ENCODE data around the gene GSTM3. TPM values are rescaled to one million over a fixed set of nuclear protein-coding genes. Genes with fewer than 3 reads are reported as not detected.
"Not testable (repeated sequence)": the region's sequence is repeated elsewhere in the genome, so short reads cannot be mapped to it uniquely, and the experiment has no call there.

GSTM3 gene
- total and polyA plus RNA-seq, 2 donors: 14.8 to 35.5 TPM

DNA sequence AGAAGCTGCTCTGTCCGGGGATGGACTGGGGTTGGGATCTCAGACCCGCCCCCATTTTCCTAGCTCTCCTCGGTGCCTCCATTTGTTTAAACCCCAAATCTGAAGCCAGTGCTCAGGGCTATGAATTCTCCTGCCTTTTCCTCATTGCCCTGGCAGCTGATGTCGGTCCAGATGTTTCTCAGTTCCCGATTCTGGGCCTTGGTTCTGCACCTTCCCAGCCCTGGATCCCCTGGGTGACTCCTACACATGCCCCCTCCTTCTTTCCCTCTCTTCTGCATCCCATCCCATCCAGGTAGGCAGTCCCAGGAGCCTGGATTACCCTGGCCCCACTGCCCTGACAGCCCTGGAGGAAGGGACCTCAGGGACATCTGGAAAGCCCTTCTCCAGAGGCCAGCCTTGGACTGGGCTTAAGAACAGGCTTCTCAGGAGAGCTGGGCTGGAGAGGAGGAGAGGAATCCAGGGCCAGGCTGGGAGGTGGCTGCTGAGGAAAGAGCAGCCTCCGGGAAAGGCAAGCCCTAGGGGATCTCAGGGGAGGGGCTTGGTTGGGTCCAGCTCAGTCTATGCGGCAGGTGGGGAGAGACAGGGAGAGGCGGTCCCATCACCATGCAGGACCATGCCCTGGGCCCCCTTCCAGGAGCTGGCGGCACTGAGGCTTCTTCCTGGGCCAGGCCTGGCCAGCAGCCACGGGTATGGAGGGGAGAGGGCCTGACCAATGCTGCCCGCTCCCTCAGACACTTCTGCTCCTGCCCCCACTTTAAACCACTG lies 29.7 kb upstream of the GSTM3 start:
- 94% methylated on average over 11 of the region's 11 CpGs for WGBS
- H3K27me3 ChIP-seq (ENCODE audit: control insufficient read depth in 2 of 2, insufficient read depth in 1 of 2, low read length in 1 of 2): peaks cover 0 to 3% of the 10 kb centered on the region in 2 donors
- no peaks in the 10 kb centered on the region for H3K4me1 ChIP-seq (ENCODE audit: control insufficient read depth in 2 of 2, insufficient read depth in 2 of 2, low read length in 2 of 2)

DNA sequence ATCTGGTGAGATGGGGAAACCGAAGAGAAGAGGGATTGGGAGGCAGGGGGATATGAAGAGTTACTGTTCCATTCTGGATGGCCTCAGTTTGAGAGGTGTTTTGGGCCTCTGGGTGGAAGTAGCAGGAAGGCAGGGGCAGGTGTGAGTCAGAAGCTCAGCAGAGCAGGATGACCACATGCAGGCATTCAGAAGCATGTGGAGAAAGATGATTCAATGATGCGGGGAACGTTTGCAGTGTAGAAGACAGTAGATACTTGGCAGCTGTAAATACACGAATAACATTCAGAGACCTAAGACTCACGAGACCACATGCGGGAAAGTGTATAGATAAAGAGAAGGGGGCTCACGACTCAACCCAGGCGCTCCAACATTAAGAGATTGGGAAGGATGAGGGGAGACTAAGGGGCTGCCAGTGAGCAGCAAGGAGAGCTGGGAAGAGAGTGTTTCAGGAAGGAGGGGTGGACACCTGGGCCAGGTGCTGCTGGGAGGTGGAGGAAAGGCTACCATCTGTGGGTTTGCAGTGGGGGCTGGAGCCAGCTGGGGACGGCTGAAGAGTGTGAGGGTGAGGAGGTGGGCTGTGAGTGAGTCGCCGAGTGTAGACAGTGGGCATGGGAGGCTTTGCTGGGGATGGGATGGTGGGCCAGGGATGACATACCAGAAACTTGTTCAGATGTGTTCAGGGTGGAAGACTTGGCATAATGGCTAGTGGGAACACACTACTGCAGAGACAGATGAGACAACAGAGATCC lies 28.7 kb upstream of the GSTM3 start:
- DNase-seq (ENCODE audit: low read depth in 6 of 9, low spot score in 9 of 9): no peak
- 94% methylated on average over 11 of the region's 11 CpGs for WGBS
- peaks cover 0 to 3% of the 10 kb centered on the region in 2 donors for H3K27me3 ChIP-seq (ENCODE audit: control insufficient read depth in 2 of 2, insufficient read depth in 1 of 2, low read length in 1 of 2)

More for the DNA sequence above, 29.7 kb upstream of the GSTM3 start:
- no peak for DNase-seq (ENCODE audit: low read depth in 6 of 9, low spot score in 9 of 9)
- Histone ChIP-seq H3K9me3 (ENCODE audit: control insufficient read depth in 2 of 2, insufficient read depth in 1 of 2, low read length in 1 of 2) (peaks cover 0 to 3% of the 10 kb centered on the region in 2 donors), H3K4me3 (ENCODE audit: low read length in 2 of 2) (no peak overlapping the region), H3K27ac (ENCODE audit: low read depth in 1 of 2, low read length in 1 of 2) (no peak overlapping the region), H3K36me3 (ENCODE audit: control insufficient read depth in 2 of 2, insufficient read depth in 2 of 2, low read length in 1 of 2) (no peaks in the 10 kb centered on the region)

GRCh38 chr1:109768820-109769219 lies 28.0 kb upstream of the GSTM3 start:
- no peaks in the 10 kb centered on the region for H3K4me1 ChIP-seq (ENCODE audit: control insufficient read depth in 2 of 2, insufficient read depth in 2 of 2, low read length in 2 of 2)
- H3K27ac ChIP-seq (ENCODE audit: low read depth in 1 of 2, low read length in 1 of 2): no peak overlapping the region
- no peaks in the 10 kb centered on the region for H3K27me3 ChIP-seq (ENCODE audit: control insufficient read depth in 2 of 2, insufficient read depth in 1 of 2, low read length in 1 of 2)
- 98% methylated on average over 7 of the region's 7 CpGs for WGBS
- no peaks in the 10 kb centered on the region for H3K36me3 ChIP-seq (ENCODE audit: control insufficient read depth in 2 of 2, insufficient read depth in 2 of 2, low read length in 1 of 2)
- H3K9me3 ChIP-seq (ENCODE audit: control insufficient read depth in 2 of 2, insufficient read depth in 1 of 2, low read length in 1 of 2): no peaks in the 10 kb centered on the region
- no peak for DNase-seq (ENCODE audit: low read depth in 6 of 9, low spot score in 9 of 9)
- no peak overlapping the region for H3K4me3 ChIP-seq (ENCODE audit: low read length in 2 of 2)

More for the DNA sequence above, 28.7 kb upstream of the GSTM3 start:
- no peak overlapping the region for H3K4me3 ChIP-seq (ENCODE audit: low read length in 2 of 2)
- peaks cover 0 to 3% of the 10 kb centered on the region in 2 donors for H3K9me3 ChIP-seq (ENCODE audit: control insufficient read depth in 2 of 2, insufficient read depth in 1 of 2, low read length in 1 of 2)
- H3K36me3 ChIP-seq (ENCODE audit: control insufficient read depth in 2 of 2, insufficient read depth in 2 of 2, low read length in 1 of 2): no peaks in the 10 kb centered on the region
- no peaks in the 10 kb centered on the region for H3K4me1 ChIP-seq (ENCODE audit: control insufficient read depth in 2 of 2, insufficient read depth in 2 of 2, low read length in 2 of 2)
- no peak overlapping the region for H3K27ac ChIP-seq (ENCODE audit: low read depth in 1 of 2, low read length in 1 of 2)

GRCh38 chr1:109768335-109768650 lies 27.5 kb upstream of the GSTM3 start:
- DNase-seq (ENCODE audit: low read depth in 6 of 9, low spot score in 9 of 9): no peak
- no peaks in the 10 kb centered on the region for H3K27me3 ChIP-seq (ENCODE audit: control insufficient read depth in 2 of 2, insufficient read depth in 1 of 2, low read length in 1 of 2)

GRCh38 chr1:109767637-109768334 lies 26.9 kb upstream of the GSTM3 start:
- Histone ChIP-seq H3K27ac (ENCODE audit: low read depth in 1 of 2, low read length in 1 of 2) (no peak overlapping the region), H3K27me3 (ENCODE audit: control insufficient read depth in 2 of 2, insufficient read depth in 1 of 2, low read length in 1 of 2) (no peaks in the 10 kb centered on the region), H3K9me3 (ENCODE audit: control insufficient read depth in 2 of 2, insufficient read depth in 1 of 2, low read length in 1 of 2) (no peaks in the 10 kb centered on the region), H3K36me3 (ENCODE audit: control insufficient read depth in 2 of 2, insufficient read depth in 2 of 2, low read length in 1 of 2) (no peaks in the 10 kb centered on the region), H3K4me1 (ENCODE audit: control insufficient read depth in 2 of 2, insufficient read depth in 2 of 2, low read length in 2 of 2) (no peaks in the 10 kb centered on the region), H3K4me3 (ENCODE audit: low read length in 2 of 2) (no peak overlapping the region)
- WGBS: 97% methylated on average over 10 of the region's 10 CpGs
- no peak for DNase-seq (ENCODE audit: low read depth in 6 of 9, low spot score in 9 of 9)

More at GRCh38 chr1:109768335-109768650, 27.5 kb upstream of the GSTM3 start:
- 72% methylated on average over 2 of the region's 2 CpGs for WGBS
- Histone ChIP-seq H3K4me1 (ENCODE audit: control insufficient read depth in 2 of 2, insufficient read depth in 2 of 2, low read length in 2 of 2) (no peaks in the 10 kb centered on the region), H3K36me3 (ENCODE audit: control insufficient read depth in 2 of 2, insufficient read depth in 2 of 2, low read length in 1 of 2) (no peaks in the 10 kb centered on the region), H3K9me3 (ENCODE audit: control insufficient read depth in 2 of 2, insufficient read depth in 1 of 2, low read length in 1 of 2) (no peaks in the 10 kb centered on the region), H3K27ac (ENCODE audit: low read depth in 1 of 2, low read length in 1 of 2) (no peak overlapping the region), H3K4me3 (ENCODE audit: low read length in 2 of 2) (no peak overlapping the region)

DNA sequence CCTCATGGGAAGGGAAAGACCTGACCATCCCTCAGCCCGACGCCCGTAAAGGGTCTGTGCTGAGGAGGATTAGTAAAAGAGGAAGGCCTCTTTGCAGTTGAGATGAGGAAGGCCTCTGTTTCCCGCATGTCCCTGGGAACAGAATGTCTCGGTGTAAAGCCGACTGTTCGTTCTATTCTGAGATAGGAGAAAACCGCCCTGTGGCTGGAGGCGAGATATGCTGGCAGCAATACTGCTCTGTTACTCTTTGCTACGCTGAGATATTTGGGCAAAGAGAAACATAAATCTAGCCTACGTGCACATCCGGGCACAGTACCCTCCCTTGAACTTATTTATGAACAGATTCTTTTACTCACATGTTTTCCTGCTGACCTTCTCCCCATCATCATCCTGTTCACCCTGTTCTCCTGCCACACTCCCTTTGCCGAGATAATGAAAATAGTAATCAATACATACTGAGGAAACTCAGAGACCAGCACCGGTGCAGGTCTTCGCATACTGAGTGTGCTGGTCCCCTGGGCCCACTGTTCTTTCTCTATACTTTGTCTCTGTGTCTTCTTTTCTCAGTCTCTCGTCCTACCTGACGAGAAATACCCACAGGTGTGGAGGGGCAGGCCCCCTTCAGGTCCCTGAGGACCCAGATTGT lies 26.3 kb upstream of the GSTM3 start:
- H3K4me1 ChIP-seq (ENCODE audit: control insufficient read depth in 2 of 2, insufficient read depth in 2 of 2, low read length in 2 of 2); H3K4me3 ChIP-seq (ENCODE audit: low read length in 2 of 2); H3K27me3 ChIP-seq (ENCODE audit: control insufficient read depth in 2 of 2, insufficient read depth in 1 of 2, low read length in 1 of 2); DNase-seq (ENCODE audit: low read depth in 6 of 9, low spot score in 9 of 9); H3K36me3 ChIP-seq (ENCODE audit: control insufficient read depth in 2 of 2, insufficient read depth in 2 of 2, low read length in 1 of 2); H3K27ac ChIP-seq (ENCODE audit: low read depth in 1 of 2, low read length in 1 of 2); H3K9me3 ChIP-seq (ENCODE audit: control insufficient read depth in 2 of 2, insufficient read depth in 1 of 2, low read length in 1 of 2): not testable (repeated sequence)
- 90% methylated on average over 17 of the region's 17 CpGs for WGBS

DNA sequence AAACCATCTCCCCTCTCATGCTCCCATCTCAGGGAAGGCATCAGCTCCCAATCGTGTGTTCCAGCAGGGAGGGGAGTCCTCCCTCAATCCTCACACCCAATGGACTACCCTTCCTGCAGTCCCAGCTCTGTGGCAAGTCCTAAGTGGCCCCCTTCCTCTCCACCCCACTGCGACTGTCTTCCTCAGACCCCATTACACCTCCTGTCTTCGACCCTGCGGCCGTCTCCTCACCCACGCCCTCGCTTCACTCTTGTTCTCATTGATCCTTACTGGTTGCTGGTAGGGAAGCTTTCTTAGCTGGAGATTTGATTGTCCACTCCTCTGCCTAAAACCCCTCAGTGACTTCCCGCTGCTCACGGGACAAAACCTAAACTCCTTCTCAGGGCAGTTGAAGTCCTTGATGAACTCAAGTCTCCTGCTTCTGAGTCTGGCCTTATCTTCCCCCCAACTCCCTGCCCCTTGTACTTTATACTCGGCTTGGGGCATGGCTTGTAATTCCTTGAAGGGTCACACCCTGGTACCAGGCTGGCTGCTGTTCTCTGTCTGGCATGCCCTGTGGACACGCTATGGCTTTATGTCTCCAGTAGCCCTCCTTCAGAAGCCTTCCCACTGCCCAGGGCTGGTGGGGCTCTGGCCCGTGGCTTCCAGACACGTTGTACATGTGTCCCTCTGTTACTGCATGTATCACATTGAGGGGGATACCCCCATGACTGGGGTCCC lies 25.2 kb upstream of the GSTM3 start:
- H3K9me3 ChIP-seq (ENCODE audit: control insufficient read depth in 2 of 2, insufficient read depth in 1 of 2, low read length in 1 of 2): no peaks in the 10 kb centered on the region
- H3K4me1 ChIP-seq (ENCODE audit: control insufficient read depth in 2 of 2, insufficient read depth in 2 of 2, low read length in 2 of 2): no peaks in the 10 kb centered on the region
- H3K27me3 ChIP-seq (ENCODE audit: control insufficient read depth in 2 of 2, insufficient read depth in 1 of 2, low read length in 1 of 2): no peaks in the 10 kb centered on the region
- no peak overlapping the region for H3K27ac ChIP-seq (ENCODE audit: low read depth in 1 of 2, low read length in 1 of 2)
- DNase-seq (ENCODE audit: low read depth in 6 of 9, low spot score in 9 of 9): no peak
- H3K36me3 ChIP-seq (ENCODE audit: control insufficient read depth in 2 of 2, insufficient read depth in 2 of 2, low read length in 1 of 2): no peaks in the 10 kb centered on the region
- WGBS: 83% methylated on average over 13 of the region's 13 CpGs
- H3K4me3 ChIP-seq (ENCODE audit: low read length in 2 of 2): no peak overlapping the region

DNA sequence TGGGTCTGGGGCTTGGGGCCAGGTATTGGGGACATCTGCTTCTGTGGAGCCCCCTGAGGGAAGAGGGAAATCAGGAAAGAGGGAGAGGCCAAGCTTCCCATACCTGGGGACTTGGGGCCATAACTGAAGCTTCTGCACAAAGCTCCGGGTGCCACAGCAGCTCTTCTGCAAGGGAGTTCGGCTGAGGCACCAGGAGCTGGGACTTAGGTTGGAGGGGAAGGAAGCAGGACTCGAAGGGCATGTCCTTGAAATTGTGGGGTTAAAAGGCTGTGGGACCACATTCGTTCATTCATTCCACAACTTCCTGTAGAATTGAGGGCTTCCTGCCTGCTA lies 24.6 kb upstream of the GSTM3 start:
- H3K4me1 ChIP-seq (ENCODE audit: control insufficient read depth in 2 of 2, insufficient read depth in 2 of 2, low read length in 2 of 2): no peaks in the 10 kb centered on the region
- no peaks in the 10 kb centered on the region for H3K9me3 ChIP-seq (ENCODE audit: control insufficient read depth in 2 of 2, insufficient read depth in 1 of 2, low read length in 1 of 2)
- no peaks in the 10 kb centered on the region for H3K27me3 ChIP-seq (ENCODE audit: control insufficient read depth in 2 of 2, insufficient read depth in 1 of 2, low read length in 1 of 2)
- no peak overlapping the region for H3K27ac ChIP-seq (ENCODE audit: low read depth in 1 of 2, low read length in 1 of 2)
- WGBS: 78% methylated on average over 4 of the region's 4 CpGs
- H3K4me3 ChIP-seq (ENCODE audit: low read length in 2 of 2): no peak overlapping the region
- H3K36me3 ChIP-seq (ENCODE audit: control insufficient read depth in 2 of 2, insufficient read depth in 2 of 2, low read length in 1 of 2): no peaks in the 10 kb centered on the region
- no peak for DNase-seq (ENCODE audit: low read depth in 6 of 9, low spot score in 9 of 9)
